ENCODE measurements around the gene NOS1.

The NOS1 gene

GRCh38 chr12:117330441-117331113, 30.8 kb downstream of the NOS1 start:
- DNase-seq (ENCODE audit: low read depth), result no peak

GRCh38 chr12:117329756-117330155, 31.7 kb downstream of the NOS1 start:
- no peak for DNase-seq (ENCODE audit: low read depth)

GRCh38 chr12:117328556-117329100, 32.8 kb downstream of the NOS1 start:
- no peak for DNase-seq (ENCODE audit: low read depth)

- DNase-seq (ENCODE audit: low read depth), result no peak
Measured at GRCh38 chr12:117322428-117322827, 39.0 kb downstream of the NOS1 start.

GRCh38 chr12:117321572-117321971, 39.9 kb downstream of the NOS1 start:
- no peak for DNase-seq (ENCODE audit: low read depth)

- DNase-seq (ENCODE audit: low read depth), result no peak
Measured at GRCh38 chr12:117318591-117318990, 42.8 kb downstream of the NOS1 start.

GRCh38 chr12:117316336-117316735, 45.1 kb downstream of the NOS1 start:
- no peak for DNase-seq (ENCODE audit: low read depth)

GRCh38 chr12:117313926-117314325, 47.5 kb downstream of the NOS1 start:
- no peak for DNase-seq (ENCODE audit: low read depth)

GRCh38 chr12:117312770-117313169, 48.7 kb downstream of the NOS1 start:
- DNase-seq (ENCODE audit: low read depth), result no peak

GRCh38 chr12:117309276-117309925, 52.0 kb downstream of the NOS1 start:
- no peak for DNase-seq (ENCODE audit: low read depth)

- DNase-seq (ENCODE audit: low read depth), result no peak
Measured at GRCh38 chr12:117300174-117300573, 61.3 kb downstream of the NOS1 start.

- DNase-seq (ENCODE audit: low read depth), result no peak
Measured at GRCh38 chr12:117298648-117299225, 62.7 kb downstream of the NOS1 start.

GRCh38 chr12:117298191-117298590, 63.2 kb downstream of the NOS1 start:
- DNase-seq (ENCODE audit: low read depth), result no peak

GRCh38 chr12:117294189-117294603, 67.2 kb downstream of the NOS1 start:
- DNase-seq (ENCODE audit: low read depth), result no peak

GRCh38 chr12:117293510-117293909, 67.9 kb downstream of the NOS1 start:
- no peak for DNase-seq (ENCODE audit: low read depth)

- DNase-seq (ENCODE audit: low read depth), result no peak
Measured at GRCh38 chr12:117292688-117293087, 68.7 kb downstream of the NOS1 start.

- DNase-seq (ENCODE audit: low read depth), result no peak
Measured at GRCh38 chr12:117284140-117284539, 77.3 kb downstream of the NOS1 start.

- no peak for DNase-seq (ENCODE audit: low read depth)
Measured at GRCh38 chr12:117282490-117282889, 78.9 kb downstream of the NOS1 start.

GRCh38 chr12:117280019-117280680, 81.3 kb downstream of the NOS1 start:
- no peak for DNase-seq (ENCODE audit: low read depth)

GRCh38 chr12:117279606-117280005, 81.8 kb downstream of the NOS1 start:
- no peak for DNase-seq (ENCODE audit: low read depth)

- DNase-seq (ENCODE audit: low read depth), result no peak
Measured at GRCh38 chr12:117277875-117278274, 83.6 kb downstream of the NOS1 start.

- DNase-seq (ENCODE audit: low read depth), result no peak
Measured at GRCh38 chr12:117273091-117273490, 88.3 kb downstream of the NOS1 start.

- DNase-seq (ENCODE audit: low read depth), result no peak
Measured at GRCh38 chr12:117272690-117273089, 88.7 kb downstream of the NOS1 start.

Measured in stimulated activated CD8-positive, alpha-beta memory T cell treated with anti-CD3 and anti-CD28 coated beads, Interleukin-12 subunit alpha, Interleukin-12 subunit beta, amount 100 ng/mL, for 4 hours (primary cell).